Hair follicular keratinocyte (primary cell): ENCODE measurements around the gene SCYGR8. TPM values are rescaled to one million over a fixed set of nuclear protein-coding genes. Genes with fewer than 3 reads are reported as not detected.

ENCODE experiments used
- total RNA-seq: library from RNA; depleted of rRNA; stranded (reverse); fragments of >200 nt; gene quantifications from 2 replicates; pipeline ENCODE4 v1.2.3, GENCODE V29; 2015

SCYGR8 gene, protein sequence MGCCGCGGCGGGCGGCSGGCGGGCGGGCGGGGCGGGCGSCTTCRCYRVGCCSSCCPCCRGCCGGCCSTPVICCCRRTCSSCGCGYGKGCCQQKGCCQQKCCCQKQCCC
- total RNA-seq, result not detected in 2 replicates

DNA sequence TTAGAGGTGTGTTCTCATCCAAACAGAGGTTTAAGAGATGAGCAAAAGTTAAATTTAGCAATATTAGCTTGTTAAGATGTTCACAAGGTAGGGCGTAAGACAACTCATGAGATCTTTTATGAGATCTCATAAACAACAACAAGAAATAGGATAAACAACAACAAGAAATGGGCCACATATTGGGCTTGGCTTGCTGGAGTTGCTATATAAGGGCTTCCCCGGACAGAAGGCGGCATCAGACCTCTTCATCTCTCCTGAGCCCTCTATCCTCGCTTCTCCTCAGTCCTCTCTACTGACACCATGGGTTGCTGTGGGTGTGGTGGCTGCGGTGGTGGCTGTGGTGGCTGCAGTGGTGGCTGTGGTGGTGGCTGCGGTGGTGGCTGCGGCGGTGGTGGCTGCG is at the start of gene SCYGR8:
Gene SCYGR8 (plus strand): TSS at position 301 of the 400 bp plus-strand sequence. CDS start 0 bp downstream, at position 301.

GRCh38 chr2:227717687-227718567 is 27.8 kb upstream of the SCYGR8 start, which contains the start of gene SLC19A3:
SLC19A3 (minus strand) TSS chr2:227718028; CDS start chr2:227702318, 15,710 bp downstream.

GRCh38 chr2:227724394-227725039 is 21.2 kb upstream of the SCYGR8 start, which contains the start of gene SCYGR6:
SCYGR6 (minus strand) TSS chr2:227724757; CDS start chr2:227724757, 0 bp downstream.

DNA sequence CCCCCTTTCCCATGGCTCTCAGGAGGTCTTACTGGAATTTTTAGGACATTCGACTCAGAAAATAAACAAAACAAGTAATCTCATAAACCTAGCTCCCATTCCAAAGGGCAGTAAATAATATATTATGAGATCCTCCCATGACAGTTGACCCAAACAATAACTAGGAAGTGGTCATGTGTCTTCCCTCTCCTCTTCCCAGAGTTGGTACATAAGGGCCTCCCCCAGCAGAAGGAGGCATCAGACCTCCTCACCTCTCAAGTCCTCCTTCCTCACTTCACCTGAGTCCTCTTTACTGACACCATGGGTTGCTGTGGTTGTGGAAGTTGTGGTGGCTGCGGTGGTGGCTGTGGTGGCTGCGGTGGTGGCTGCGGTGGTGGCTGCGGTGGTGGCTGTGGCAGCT is 17.7 kb upstream of the SCYGR8 start, which contains the start of gene SCYGR7:
Gene SCYGR7 (plus strand): TSS at position 301 of the 400 bp plus-strand sequence. CDS start 0 bp downstream, at position 301.

Other genes starting within 250 kb of the SCYGR8 start
- not detected in 2 replicates for gene SCYGR2, start 147.0 kb upstream of the SCYGR8 start, total RNA-seq
- not detected in 2 replicates for gene SCYGR3, start 131.1 kb upstream of the SCYGR8 start, total RNA-seq
- not detected in 2 replicates for gene SCYGR4, start 128.4 kb upstream of the SCYGR8 start, total RNA-seq
- gene SCYGR5, start 79.1 kb upstream of the SCYGR8 start, total RNA-seq, result not detected in 2 replicates
- gene SLC19A3, start 27.9 kb upstream of the SCYGR8 start, total RNA-seq, result 0.08 and 6.6 TPM in 2 replicates
- not detected in 2 replicates for gene SCYGR6, start 21.1 kb upstream of the SCYGR8 start, total RNA-seq
- gene SCYGR7, start 17.6 kb upstream of the SCYGR8 start, total RNA-seq, result not detected in 2 replicates
- gene CCL20, start 67.9 kb downstream of the SCYGR8 start, total RNA-seq, result 10.0 and 10.8 TPM in 2 replicates
- gene DAW1, start 125.7 kb downstream of the SCYGR8 start, total RNA-seq, result 1.4 and 2.5 TPM in 2 replicates